HG03175 (cell line): ENCODE data around the gene GOSR2.
"Not testable (repeated sequence)": the region's sequence is repeated elsewhere in the genome, so short reads cannot be mapped to it uniquely, and the experiment has no call there.

ENCODE experiments used
- ATAC-seq: cut with Tn5 transposase; IDR thresholded peaks from one replicate; pipeline ENCODE4 v1.9.1; 2021; ENCODE audit warnings: mild to moderate bottlenecking, moderate library complexity; ENCODE audit not compliant: unreplicated experiment

GOSR2 gene

GRCh38 chr17:46928467-46929261, 5.7 kb downstream of the GOSR2 start:
- no peak for ATAC-seq

GRCh38 chr17:46929413-46929812, 6.5 kb downstream of the GOSR2 start:
- ATAC-seq = no peak

- no peak for ATAC-seq
These were observed 7.1 kb downstream of the GOSR2 start for GRCh38 chr17:46930051-46930450.

- no peak for ATAC-seq
These were observed 8.6 kb downstream of the GOSR2 start for GRCh38 chr17:46931596-46931995.

GRCh38 chr17:46935658-46936266, 12.8 kb downstream of the GOSR2 start:
- ATAC-seq = no peak

- no peak for ATAC-seq
These were observed 17.9 kb downstream of the GOSR2 start for GRCh38 chr17:46940692-46941404.

- no peak for ATAC-seq
These were observed 19.7 kb downstream of the GOSR2 start for GRCh38 chr17:46942441-46943217.

- no peak for ATAC-seq
These were observed 20.2 kb downstream of the GOSR2 start for GRCh38 chr17:46943218-46943500.

- no peak for ATAC-seq
These were observed 20.8 kb downstream of the GOSR2 start for GRCh38 chr17:46943501-46944393.

GRCh38 chr17:46944931-46945330, 22.0 kb downstream of the GOSR2 start:
- ATAC-seq = no peak

GRCh38 chr17:46947216-46947615, 24.3 kb downstream of the GOSR2 start:
- ATAC-seq = no peak

- ATAC-seq = no peak
These were observed 25.6 kb downstream of the GOSR2 start for GRCh38 chr17:46948544-46948943.

- ATAC-seq = no peak
These were observed 26.6 kb downstream of the GOSR2 start for GRCh38 chr17:46949291-46950174.

GRCh38 chr17:46950342-46950996, 27.5 kb downstream of the GOSR2 start:
- ATAC-seq = no peak

- ATAC-seq = no peak
These were observed 28.1 kb downstream of the GOSR2 start for GRCh38 chr17:46950997-46951621.

GRCh38 chr17:46951706-46952105, 28.7 kb downstream of the GOSR2 start:
- ATAC-seq = no peak

GRCh38 chr17:46952115-46952514, 29.2 kb downstream of the GOSR2 start:
- ATAC-seq = no peak

GRCh38 chr17:46953191-46953590, 30.2 kb downstream of the GOSR2 start:
- ATAC-seq = not testable (repeated sequence)
